HepG2 (cell line): Measurements from ENCODE around the gene MRPL30. TPM values are rescaled to one million over a fixed set of nuclear protein-coding genes. Genes with fewer than 3 reads are reported as not detected.
A peak's percentile ranks its signal among the peaks of the same experiment; 100 is the strongest.

Source experiments
- CAMTA2 ChIP-seq: sonication (generic); formaldehyde crosslinking; IDR thresholded peaks from 2 replicates; pipeline ENCODE4 v1.4.0; 2020; ENCODE audit warnings: mild to moderate bottlenecking, missing genetic modification reagents, borderline replicate concordance
- ELF3 ChIP-seq: IDR thresholded peaks from 2 replicates; pipeline ENCODE4 v1.6.1; 2016; ENCODE audit warnings: missing genetic modification reagents, missing compliant biosample characterization
- KDM4B ChIP-seq: sonication (generic); formaldehyde crosslinking; IDR thresholded peaks from 2 replicates; pipeline ENCODE4 v1.4.0; 2020; ENCODE audit warnings: missing genetic modification reagents
- MTA3 ChIP-seq: sonication (generic); formaldehyde crosslinking; IDR thresholded peaks from 2 replicates; pipeline ENCODE4 v1.4.0; 2020; ENCODE audit warnings: missing genetic modification reagents
- PLSCR1 ChIP-seq: sonication (generic); formaldehyde crosslinking; IDR thresholded peaks from 2 replicates; pipeline ENCODE4 v1.5.0; 2020; ENCODE audit warnings: missing genetic modification reagents, mild to moderate bottlenecking, borderline replicate concordance
- RARG ChIP-seq: sonication (generic); formaldehyde crosslinking; IDR thresholded peaks from 2 replicates; pipeline ENCODE4 v1.4.0; 2020; ENCODE audit warnings: low read depth, mild to moderate bottlenecking, missing genetic modification reagents
- ZBTB8A ChIP-seq: sonication (generic); formaldehyde crosslinking; IDR thresholded peaks from 2 replicates; pipeline ENCODE4 v1.4.0; 2020; ENCODE audit warnings: mild to moderate bottlenecking, low read depth, missing genetic modification reagents, borderline replicate concordance
- ZNF260 ChIP-seq: sonication (generic); formaldehyde crosslinking; IDR thresholded peaks from 2 replicates; pipeline ENCODE4 v1.4.0; 2020; ENCODE audit warnings: missing genetic modification reagents, low read depth, mild to moderate bottlenecking, borderline replicate concordance
- ZNF3 ChIP-seq: IDR thresholded peaks from 2 replicates; pipeline ENCODE4 v1.7.0; 2017; ENCODE audit warnings: inconsistent platforms
- ZNF354B ChIP-seq: sonication (generic); formaldehyde crosslinking; IDR thresholded peaks from 2 replicates; pipeline ENCODE4 v1.8.0; 2022; ENCODE audit warnings: mild to moderate bottlenecking, missing genetic modification reagents
- ZNF407 ChIP-seq: sonication (generic); formaldehyde crosslinking; IDR thresholded peaks from one replicate; pipeline ENCODE4 v1.5.1; 2020; ENCODE audit warnings: mild to moderate bottlenecking, missing genetic modification reagents; ENCODE audit errors: not compliant biosample characterization
- ZNF609 ChIP-seq: sonication (generic); formaldehyde crosslinking; IDR thresholded peaks from 2 replicates; pipeline ENCODE4 v1.4.0; 2020; ENCODE audit warnings: mild to moderate bottlenecking, missing genetic modification reagents, borderline replicate concordance
- ZNF660 ChIP-seq: sonication (generic); formaldehyde crosslinking; IDR thresholded peaks from 2 replicates; pipeline ENCODE4 v1.5.1; 2020; ENCODE audit warnings: mild to moderate bottlenecking, low read depth, missing genetic modification reagents, borderline replicate concordance
- ZNF891 ChIP-seq: sonication (generic); formaldehyde crosslinking; IDR thresholded peaks from 2 replicates; pipeline ENCODE4 v1.5.0; 2020; ENCODE audit warnings: mild to moderate bottlenecking, missing genetic modification reagents
- polyA plus RNA-seq, 8 experiments: library from polyadenylated mRNA; depleted of rRNA in 3 of 8; stranded (reverse) in 7 of 8; unstranded in 1 of 8; fragments of >200 nt; fragmentation: Illumina TruSeq in 4 of 8; extraction: Trizol in 4 of 8; gene quantifications; 2 replicates each; pipeline versions ENCODE4 v1.2.1 to v1.2.3, GENCODE V29; 2011 to 2016; ENCODE audit warnings: low read depth in 4 of 8, missing spikeins in 1 of 8, mixed read lengths in 1 of 8; ENCODE audit not compliant: insufficient read depth in 1 of 8
- total RNA-seq, 5 experiments: library from RNA; depleted of rRNA; stranded (reverse); fragments of >200 nt; fragmentation: Illumina TruSeq; extraction: Trizol; gene quantifications; 2 replicates each; pipeline ENCODE4 v1.2.3, GENCODE V29; 2016; ENCODE audit warnings: low read depth in 1 of 5

The MRPL30 gene
- total and polyA plus RNA-seq, 2 of the 13 experiments (the other 11 are each of a cell fraction or from before 2014, with no cell fraction given): 30.2 to 75.3 TPM

- peak; percentile 99 for TF ChIP-seq ZNF407 (CRISPR knock-in tag)
- TF ChIP-seq ZNF354B: peak; percentile 98
- TF ChIP-seq ZNF260 (CRISPR knock-in tag): no peak
- no peak; the same call in 1 of the 2 replicates for TF ChIP-seq CAMTA2 (CRISPR knock-in tag)
- no peak for TF ChIP-seq ZNF3 (CRISPR knock-in tag)
- TF ChIP-seq KDM4B (CRISPR knock-in tag): peak; percentile 84
- TF ChIP-seq RARG (CRISPR knock-in tag): no peak
- TF ChIP-seq ELF3 (CRISPR knock-in tag): peak; percentile 95
- TF ChIP-seq ZNF660: peak; percentile 69; the same call in 1 of the 2 replicates
- peak; percentile 80 for TF ChIP-seq ZNF609 (CRISPR knock-in tag)
- no peak for TF ChIP-seq MTA3 (CRISPR knock-in tag)
- peak; percentile 74; the same call in 1 of the 2 replicates for TF ChIP-seq PLSCR1 (CRISPR knock-in tag)
- peak; percentile 97 for TF ChIP-seq ZNF891 (CRISPR knock-in tag)
- TF ChIP-seq ZBTB8A (CRISPR knock-in tag): peak; percentile 85; the same call in 1 of the 2 replicates
Measured at GRCh38 chr2:99154643-99155536, 26.1 kb upstream of the MRPL30 start, which contains the start of the genes LIPT1 and TSGA10 (continued).
